GM12878 (cell line): Measurements from ENCODE around the gene ARPC5L. TPM values are rescaled to one million over a fixed set of nuclear protein-coding genes. Genes with fewer than 3 reads are reported as not detected.

Experiments used
- ATAC-seq: fragments of 200-7000 bp; cut with Tn5 transposase; 3 replicates; pipeline ENCODE4 v1.9.1; 2020; ENCODE audit warnings: mild to moderate bottlenecking, moderate library complexity
- BruUV-seq: library from RNA; stranded (reverse); fragments of 400-500 nt; replicated peaks from 2 replicates; lab custom pipeline; 2021; lab: Mats Ljungman, UMichigan
- CTCF ChIA-PET: fragments of 300-600 bp; sonication (Branson Sonifier 250); formaldehyde crosslinking; extraction: SDS; loops from one replicate; lab custom pipeline; 2021; ENCODE audit warnings: inconsistent platforms; lab: Yijun Ruan, JAX
- POLR2A ChIA-PET: fragments of 350-600 bp; formaldehyde crosslinking; extraction: SDS; loops from one replicate; lab custom pipeline; 2021; ENCODE audit warnings: inconsistent platforms; lab: Charles Lee
- RAD21 ChIA-PET: fragments of 300-600 bp; sonication (Branson Sonifier 250); formaldehyde crosslinking; loops from one replicate; lab custom pipeline; 2023; ENCODE audit warnings: antibody characterized with exemption; ENCODE audit not compliant: unreplicated experiment; lab: Charles Lee
- SMC1A ChIA-PET: fragments of 300-600 bp; sonication (Branson Sonifier 250); formaldehyde crosslinking; loops from one replicate; lab custom pipeline; 2023; ENCODE audit not compliant: unreplicated experiment, uncharacterized antibody; lab: Charles Lee
- DNase-seq: peaks from one replicate; pipeline ENCODE4 v3.0.0-alpha.2; 2011; ENCODE audit warnings: low read depth, low spot score
- FAIRE-seq: peaks from 3 replicates; lab custom pipeline; 2011; peaks lifted over from hg19 to GRCh38; lab: Jason Lieb, UNC
- H2AFZ ChIP-seq: 2 replicates; pipeline ENCODE4 v1.6.0; 2011; ENCODE audit warnings: low read depth, low read length, control low read depth; ENCODE audit not compliant: control insufficient read depth
- H3K27ac ChIP-seq: 2 replicates; pipeline ENCODE4 v1.5.1; 2011; ENCODE audit warnings: control low read depth; ENCODE audit not compliant: control insufficient read depth, insufficient read depth
- H3K27me3 ChIP-seq, 2 experiments: replicated peaks in 1 of 2; 2 replicates each; pipeline versions ENCODE4 v1.6.0 to v1.6.1; 2011; ENCODE audit warnings: low read length in 1 of 2; ENCODE audit not compliant: control insufficient read depth in 2 of 2, insufficient read depth in 2 of 2
- H3K36me3 ChIP-seq, 2 experiments: 2 replicates each; pipeline ENCODE4 v1.5.1; 2011; ENCODE audit warnings: low read length in 1 of 2; ENCODE audit not compliant: control insufficient read depth in 2 of 2, insufficient read depth in 2 of 2
- H3K4me1 ChIP-seq: 2 replicates; pipeline ENCODE4 v1.6.1; 2011; ENCODE audit warnings: mild to moderate bottlenecking, low read length, moderate library complexity, mixed read lengths; ENCODE audit not compliant: control insufficient read depth, insufficient read depth
- H3K4me2 ChIP-seq: 2 replicates; pipeline ENCODE4 v1.6.0; 2011; ENCODE audit warnings: control low read depth; ENCODE audit not compliant: control insufficient read depth, insufficient read depth
- H3K4me3 ChIP-seq: fragments of 200-600 bp; sonication (generic); 2 replicates; pipeline ENCODE4 v1.5.1; 2016
- H3K79me2 ChIP-seq: 2 replicates; pipeline ENCODE4 v1.6.0; 2011; ENCODE audit warnings: low read length; ENCODE audit not compliant: control insufficient read depth, insufficient read depth
- H3K9ac ChIP-seq: 2 replicates; pipeline ENCODE4 v1.8.0; 2011; ENCODE audit warnings: low read length, control low read depth, mixed read lengths; ENCODE audit not compliant: control insufficient read depth, insufficient read depth
- H3K9me3 ChIP-seq: replicated peaks from 3 replicates; pipeline ENCODE4 v1.5.1; 2011; ENCODE audit warnings: mild to moderate bottlenecking, low read length; ENCODE audit not compliant: control insufficient read depth, insufficient read depth
- H4K20me1 ChIP-seq: 2 replicates; pipeline ENCODE4 v1.6.0; 2011; ENCODE audit not compliant: control insufficient read depth, insufficient read depth
- ATF7 ChIP-seq: fragments of 450-650 bp; IDR thresholded peaks from 2 replicates; pipeline ENCODE4 v1.6.1; 2016; ENCODE audit warnings: low read depth, mild to moderate bottlenecking
- BCL3 ChIP-seq: IDR thresholded peaks from 2 replicates; pipeline ENCODE4 v1.6.1; 2011; ENCODE audit warnings: borderline replicate concordance, low read depth, mild to moderate bottlenecking, moderate library complexity, low read length; ENCODE audit not compliant: insufficient read depth, poor library complexity, severe bottlenecking
- CREM ChIP-seq: IDR thresholded peaks from 2 replicates; pipeline ENCODE4 v1.6.1; 2014; ENCODE audit warnings: antibody characterized with exemption, low read depth
- ELK1 ChIP-seq: IDR thresholded peaks from 2 replicates; pipeline ENCODE4 v1.6.1; 2012; ENCODE audit warnings: low read depth, low read length, improper control_type of control experiment
- IRF4 ChIP-seq: IDR thresholded peaks from 2 replicates; pipeline ENCODE4 v1.6.1; 2011; ENCODE audit warnings: low read depth, low read length
- NFIC ChIP-seq: IDR thresholded peaks from 2 replicates; pipeline ENCODE4 v1.6.1; 2012; ENCODE audit warnings: low read depth, mild to moderate bottlenecking, inconsistent platforms, low read length, moderate library complexity
- NFYA ChIP-seq: IDR thresholded peaks from 2 replicates; pipeline ENCODE4 v1.6.1; 2011; ENCODE audit warnings: low read depth, mild to moderate bottlenecking, low read length, improper control_type of control experiment, borderline replicate concordance
- RAD21 ChIP-seq: IDR thresholded peaks from 2 replicates; pipeline ENCODE4 v1.6.1; 2011; ENCODE audit warnings: mild to moderate bottlenecking, low read depth, low read length, moderate library complexity; ENCODE audit not compliant: insufficient read depth
- RELA ChIP-seq: fragments of 450-650 bp; IDR thresholded peaks from 2 replicates; pipeline ENCODE4 v1.8.0; 2014; ENCODE audit warnings: borderline replicate concordance; ENCODE audit not compliant: partially characterized antibody
- REST ChIP-seq: IDR thresholded peaks from 2 replicates; pipeline ENCODE4 v1.6.1; 2012; ENCODE audit warnings: mild to moderate bottlenecking, low read depth, low read length
- STAT1 ChIP-seq: fragments of 450-650 bp; conservative IDR thresholded peaks from 2 replicates; pipeline ENCODE4 v1.6.1; 2014; ENCODE audit warnings: antibody characterized with exemption, mild to moderate bottlenecking
- WRNIP1 ChIP-seq: IDR thresholded peaks from 2 replicates; pipeline ENCODE4 v1.6.1; 2011; ENCODE audit warnings: low read depth, low read length, improper control_type of control experiment, borderline replicate concordance
- ZSCAN29 ChIP-seq: fragments of 450-650 bp; IDR thresholded peaks from 2 replicates; pipeline ENCODE4 v1.6.1; 2017; ENCODE audit warnings: mild to moderate bottlenecking, moderate library complexity
- WGBS: methylation state at CpG from one replicate; pipeline ENCODE4 v1.1.6; 2016; ENCODE audit warnings: low lambda C conversion rate; ENCODE audit not compliant: insufficient replicate concordance, insufficient coverage; ENCODE audit errors: missing lambda C conversion rate; 5-methylcytosine and 5-hydroxymethylcytosine counted together
- in situ Hi-C: fragments of 300-500 bp; cut with MboI; formaldehyde crosslinking; loops from 9 replicates; pipeline ENCODE4 v1.14.3; 2018; ENCODE audit warnings: mixed read lengths
- intact Hi-C: fragments of 100-400 bp; cut with micrococcal nuclease; formaldehyde crosslinking; loops from one replicate; pipeline ENCODE4 v1.14.2; 2022; ENCODE audit not compliant: unreplicated experiment
- polyA plus RNA-seq, 11 experiments: library from polyadenylated mRNA; depleted of rRNA in 4 of 11; unstranded in 6 of 11; stranded (reverse) in 5 of 11; fragments of >200 nt; fragmentation: Nextera tagmentation in 4 of 11; fragmentation: Illumina TruSeq in 1 of 11; extraction: Ambion mirVana in 4 of 11; extraction: Trizol in 1 of 11; gene quantifications; 1 replicate in 1 of 11; 2 replicates in 10 of 11; pipeline versions ENCODE4 v1.2.1 to v1.2.3, GENCODE V29; 2011 to 2016; ENCODE audit warnings: inconsistent platforms in 2 of 11, missing spikeins in 2 of 11, low read depth in 1 of 11
- total RNA-seq, 4 experiments: library from RNA; depleted of rRNA in 3 of 4; stranded (reverse); fragments of >200 nt in 3 of 4; fragmentation: Illumina TruSeq in 1 of 4; extraction: Trizol in 1 of 4; gene quantifications; 2 replicates each; pipeline versions ENCODE4 v1.2.1 to v1.2.3, GENCODE V29; 2013 to 2021

ARPC5L gene
- total and polyA plus RNA-seq, 10 of the 15 experiments (the other 5 are each of a cell fraction or from before 2014, with no cell fraction given) = 42.3 to 207 (median 104) TPM

- H3K36me3 ChIP-seq = no peaks in the 10 kb centered on the region
- no peaks in the 10 kb centered on the region for H3K27me3 ChIP-seq
- H3K4me3 ChIP-seq = no peak overlapping the region
- no TSS peak for BruUV-seq
- no peak overlapping the region for H3K9ac ChIP-seq
- intact Hi-C loops = no loop called here
- ChIA-PET CTCF (interaction anchor here (0.9 to 1.4 kb wide), 8 partner anchors 9 to 42 kb away, joined by 3 to 6 read pairs (median 3); partner anchors contain the start of gene WDR38), SMC1A (interaction anchor here (0.7 to 2.0 kb wide), 5 partner anchors 13 to 197 kb away, joined by 3 to 6 read pairs (median 3); no protein-coding TSS in a partner anchor), POLR2A (interaction anchor here (1.0 kb wide), 1 partner anchor 191 kb away, joined by 5 read pairs; no protein-coding TSS in a partner anchor), RAD21 (interaction anchor here (1.1 kb wide), 1 partner anchor 12 kb away, joined by 3 read pairs; no protein-coding TSS in a partner anchor)
- FAIRE-seq = no peak
- in situ Hi-C loops = no loop called here
- no peaks in the 10 kb centered on the region for H3K9me3 ChIP-seq
- DNase-seq = no peak
- no peaks in the 10 kb centered on the region for H4K20me1 ChIP-seq
- no peak overlapping the region for H3K27ac ChIP-seq
- TF ChIP-seq RAD21 = no peak
- TF ChIP-seq NFYA = no peak
- no peak for TF ChIP-seq ATF7
- TF ChIP-seq CREM = no peak
- TF ChIP-seq ZSCAN29 = no peak
- TF ChIP-seq ELK1 = no peak
- no peak for TF ChIP-seq NFIC
- no peak for TF ChIP-seq IRF4
- TF ChIP-seq BCL3 = no peak
- TF ChIP-seq STAT1 = no peak
- no peak for TF ChIP-seq RELA
- no peak for TF ChIP-seq WRNIP1
- TF ChIP-seq REST = no peak
- no peak overlapping the region for H3K4me2 ChIP-seq
- no peak for ATAC-seq
- 55% methylated on average over 5 of the region's 5 CpGs for WGBS
- no peak overlapping the region for H2AFZ ChIP-seq
- no peaks in the 10 kb centered on the region for H3K79me2 ChIP-seq
- peaks cover 7% of the 10 kb centered on the region for H3K4me1 ChIP-seq
Measured at GRCh38 chr9:124814164-124814535, 47.8 kb upstream of the ARPC5L start.
